GM19099 (cell line): Measurements from ENCODE around the gene JAK3.
A peak's percentile ranks its signal among the peaks of the same experiment; 100 is the strongest.

Experiments used
- POLR2A ChIP-seq: IDR thresholded peaks from 3 replicates; pipeline ENCODE4 v1.6.1; 2011; ENCODE audit warnings: low read depth; ENCODE audit not compliant: insufficient read length; ENCODE audit errors: extremely low read depth

The JAK3 gene

DNA sequence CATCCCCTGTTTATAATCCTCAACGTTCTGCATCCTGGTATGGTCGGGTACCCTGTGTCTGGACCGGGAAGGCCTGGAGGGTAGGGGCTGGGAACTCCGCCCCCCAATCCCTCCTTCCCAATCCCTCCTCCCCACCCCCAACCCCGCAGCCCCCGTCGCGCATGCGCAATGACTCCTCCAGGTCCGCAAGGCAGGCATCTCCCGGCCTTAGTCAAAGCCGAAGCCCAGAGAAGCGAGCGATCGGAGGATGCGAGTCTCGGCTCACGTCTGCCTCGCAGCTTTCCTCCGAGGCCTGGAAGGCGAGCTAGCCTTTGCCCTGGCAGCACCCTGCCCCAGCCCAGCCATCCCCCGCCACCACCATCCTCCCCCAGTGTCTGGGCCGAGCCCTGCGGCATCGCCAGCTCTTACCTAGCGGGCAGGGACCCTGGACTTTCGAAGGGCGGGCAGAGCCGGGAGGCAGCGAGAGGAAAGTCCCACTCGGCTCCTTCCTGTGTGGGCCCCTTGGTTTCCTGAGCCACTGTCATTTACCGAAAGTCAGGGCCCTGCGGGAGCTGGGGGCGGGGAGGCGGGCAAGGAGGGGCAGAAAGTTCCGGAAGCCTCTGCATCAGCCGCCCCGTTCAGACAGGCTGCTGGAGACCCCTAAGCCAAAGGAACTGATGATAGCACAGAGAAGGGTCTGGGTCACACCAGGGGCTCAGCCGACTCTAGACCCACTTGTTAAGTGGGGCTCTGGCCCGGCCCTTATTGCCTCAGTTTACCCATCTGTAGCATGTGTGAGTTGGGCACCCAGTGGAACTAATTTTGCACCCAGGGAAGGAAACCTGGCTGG lies at the start of gene JAK3:
JAK3 (minus strand) TSS at position 445 of the 829 bp plus-strand sequence. CDS start 3,565 bp downstream, outside the sequence.
- TF ChIP-seq POLR2A: peak; percentile 87

DNA sequence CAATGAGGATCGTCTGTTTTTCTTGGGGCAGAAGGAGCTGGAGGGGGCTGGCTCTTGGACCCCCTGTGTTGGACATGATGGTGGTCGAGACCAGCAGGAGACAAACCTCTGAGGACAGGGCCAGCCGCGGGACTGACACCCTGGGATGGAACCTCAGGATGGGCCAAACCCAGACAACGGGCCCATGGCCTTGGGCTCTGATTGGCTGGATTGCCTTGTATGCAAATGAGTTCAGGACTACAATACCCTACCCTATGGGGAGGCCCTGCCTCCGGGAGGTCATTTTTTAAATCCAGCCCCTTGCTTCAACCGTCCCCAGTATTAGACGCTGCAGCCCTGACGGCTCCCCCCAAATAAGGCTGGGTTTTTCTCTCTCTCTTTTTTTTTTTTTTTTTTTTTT lies 46.0 kb upstream of the JAK3 start:
- no peak for TF ChIP-seq POLR2A

DNA sequence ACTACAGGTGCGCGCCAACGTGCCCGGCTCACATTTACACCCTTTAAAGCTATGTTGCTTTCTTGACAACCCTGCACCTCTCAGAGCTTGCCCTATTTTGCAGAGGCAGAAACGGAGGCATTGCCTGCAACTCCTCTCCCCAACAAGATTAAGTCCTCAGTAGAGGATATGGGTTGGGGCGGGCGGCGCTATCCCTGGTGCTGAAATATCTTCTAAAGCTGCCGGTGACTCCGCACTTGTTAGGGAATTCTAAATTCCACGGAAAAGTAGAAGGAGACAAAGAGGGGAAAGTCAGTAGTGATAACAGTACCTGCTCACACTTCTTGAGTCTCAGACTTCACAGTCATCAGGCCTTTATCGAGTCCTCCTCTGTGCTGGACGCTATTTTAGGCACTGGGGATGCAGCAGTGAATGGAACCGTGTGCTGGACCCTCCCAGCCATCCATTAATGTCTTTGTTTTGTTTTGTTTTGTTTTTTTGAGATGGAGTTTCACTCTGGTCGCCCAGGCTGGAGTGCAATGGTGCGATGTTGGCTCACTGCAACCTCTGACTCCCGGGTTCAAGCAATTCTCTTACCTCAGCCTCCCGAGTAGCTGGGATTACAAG lies 41.9 kb upstream of the JAK3 start:
- no peak for TF ChIP-seq POLR2A

DNA sequence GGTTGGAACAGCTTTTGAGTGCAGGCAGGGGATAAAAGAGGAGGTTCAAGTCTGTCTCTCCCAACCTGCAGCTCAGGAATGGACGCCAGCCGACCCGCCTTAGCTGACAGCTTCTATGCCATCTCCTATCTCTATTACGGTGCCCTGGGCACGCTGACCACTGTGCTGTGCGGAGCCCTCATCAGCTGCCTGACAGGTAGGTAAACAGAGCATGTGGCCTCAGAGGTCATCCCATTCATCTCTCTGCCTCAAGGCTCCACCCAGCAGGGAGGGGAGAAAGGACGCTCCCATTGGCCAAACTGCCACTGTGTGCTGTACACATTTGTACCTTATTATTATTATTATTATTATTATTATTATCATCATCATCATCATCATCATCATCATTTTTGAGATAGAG lies 40.5 kb upstream of the JAK3 start:
- no peak for TF ChIP-seq POLR2A

DNA sequence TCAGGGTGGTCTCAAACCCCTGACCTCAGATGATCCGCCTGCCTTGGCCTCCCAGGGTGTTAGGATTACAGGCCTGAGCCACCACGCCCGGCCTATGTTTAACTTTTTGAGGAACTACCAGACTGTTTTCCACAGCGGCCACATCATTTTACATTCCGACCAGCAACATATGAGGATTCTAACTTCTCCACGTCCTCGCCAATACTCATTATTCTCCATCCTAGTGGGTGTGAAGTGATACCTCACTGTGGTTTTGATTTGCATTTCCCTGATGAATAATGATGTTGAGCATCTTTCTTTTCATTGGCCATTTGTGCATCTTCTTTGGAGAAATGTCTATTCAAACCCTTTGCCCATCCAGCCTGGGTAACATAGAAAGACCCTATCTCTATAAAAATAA lies 38.7 kb upstream of the JAK3 start:
- no peak for TF ChIP-seq POLR2A

DNA sequence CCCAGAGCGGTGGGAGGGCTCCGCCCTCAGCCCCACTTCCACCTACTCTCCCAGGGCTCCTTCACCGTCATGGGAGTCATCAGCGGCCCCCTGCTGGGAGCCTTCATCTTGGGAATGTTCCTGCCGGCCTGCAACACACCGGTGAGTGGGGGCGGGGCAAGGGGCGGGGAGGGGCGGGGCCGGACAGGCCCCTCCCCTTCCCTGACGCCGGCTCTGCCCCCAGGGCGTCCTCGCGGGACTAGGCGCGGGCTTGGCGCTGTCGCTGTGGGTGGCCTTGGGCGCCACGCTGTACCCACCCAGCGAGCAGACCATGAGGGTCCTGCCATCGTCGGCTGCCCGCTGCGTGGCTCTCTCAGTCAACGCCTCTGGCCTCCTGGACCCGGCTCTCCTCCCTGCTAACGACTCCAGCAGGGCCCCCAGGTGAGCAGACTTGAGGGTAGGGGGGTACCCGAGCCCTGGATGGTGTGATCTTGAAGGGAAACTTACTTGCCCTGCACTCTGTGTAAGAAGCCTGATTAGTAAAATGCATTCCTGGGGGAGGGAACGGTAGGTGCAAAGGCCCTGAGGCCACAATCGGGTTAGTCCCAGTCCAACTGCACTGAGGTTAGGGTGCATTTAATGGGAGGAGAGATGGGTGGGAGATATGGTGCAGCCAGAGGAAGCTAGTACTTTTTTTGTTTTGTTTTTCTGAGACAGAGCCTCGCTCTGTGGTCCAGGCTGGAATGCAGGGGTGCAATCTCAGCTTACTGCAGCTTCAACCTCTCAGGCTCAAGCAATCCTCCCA lies 36.0 kb upstream of the JAK3 start:
- no peak for TF ChIP-seq POLR2A

DNA sequence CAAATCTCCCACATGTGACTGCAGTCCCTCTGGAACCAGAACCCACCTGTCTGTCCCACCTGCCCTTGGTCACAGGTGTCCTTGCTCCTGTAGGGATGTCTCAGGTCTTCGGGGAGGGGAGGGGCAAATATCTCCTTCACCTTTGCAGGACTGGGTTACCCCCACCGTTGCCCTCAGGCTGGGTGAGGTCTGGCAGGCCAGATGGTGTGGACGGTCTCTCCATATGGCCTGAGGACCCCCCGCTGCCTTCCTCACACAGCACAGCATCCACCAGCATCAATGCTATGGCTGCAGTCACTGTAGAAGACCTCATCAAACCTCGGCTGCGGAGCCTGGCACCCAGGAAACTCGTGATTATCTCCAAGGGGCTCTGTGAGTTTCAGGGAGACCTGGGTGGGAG lies 33.9 kb upstream of the JAK3 start:
- no peak for TF ChIP-seq POLR2A

DNA sequence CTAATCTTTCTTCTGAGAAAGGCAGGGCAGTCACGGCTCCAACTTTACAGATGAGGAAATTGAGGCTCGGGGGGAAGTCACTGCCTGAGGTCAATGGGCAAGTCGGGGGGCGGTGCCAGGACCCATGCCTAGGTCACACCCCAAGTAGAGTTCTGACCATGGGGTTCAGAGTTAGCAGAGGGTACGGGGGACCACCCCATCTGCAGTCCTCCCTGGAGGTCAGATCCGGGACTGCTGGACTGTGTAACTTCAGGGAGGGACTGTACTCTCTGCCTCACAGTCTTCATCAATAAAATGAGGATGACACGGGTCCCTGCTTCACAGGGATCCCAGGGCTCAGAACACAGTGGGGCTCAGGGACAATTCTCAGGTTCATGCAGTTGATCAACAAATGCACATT lies 31.7 kb upstream of the JAK3 start:
- TF ChIP-seq POLR2A: no peak

DNA sequence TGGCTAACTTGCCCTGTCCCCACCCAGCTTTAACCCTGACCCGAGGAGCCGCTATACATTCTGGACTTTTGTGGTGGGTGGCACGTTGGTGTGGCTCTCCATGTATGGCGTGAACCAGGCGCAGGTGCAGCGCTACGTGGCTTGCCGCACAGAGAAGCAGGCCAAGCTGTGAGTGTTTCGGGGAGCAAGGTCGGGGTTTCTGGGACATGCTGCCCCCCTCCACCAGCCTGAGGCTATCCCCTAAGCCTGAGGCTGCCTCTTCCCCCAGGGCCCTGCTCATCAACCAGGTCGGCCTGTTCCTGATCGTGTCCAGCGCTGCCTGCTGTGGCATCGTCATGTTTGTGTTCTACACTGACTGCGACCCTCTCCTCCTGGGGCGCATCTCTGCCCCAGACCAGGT lies 29.9 kb upstream of the JAK3 start:
- no peak for TF ChIP-seq POLR2A

DNA sequence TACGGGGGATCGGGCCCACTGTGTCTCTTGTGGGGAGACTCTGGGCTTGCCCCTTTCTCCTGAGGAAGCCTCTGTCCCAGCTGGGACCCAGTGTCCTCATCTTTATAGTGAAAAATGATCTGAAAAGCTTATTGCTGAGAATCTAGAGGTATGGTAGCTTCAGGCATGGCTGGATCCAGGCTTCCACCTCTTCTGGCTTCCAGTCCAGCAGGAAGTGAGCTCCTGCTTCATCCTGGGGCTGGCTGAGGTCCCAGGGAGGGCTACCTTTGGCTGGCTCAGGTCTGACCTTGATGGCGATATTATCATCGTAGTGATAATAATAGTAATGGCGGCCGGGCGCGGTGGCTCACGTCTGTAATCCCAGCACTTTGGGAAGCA lies 27.0 kb upstream of the JAK3 start:
- no peak for TF ChIP-seq POLR2A

DNA sequence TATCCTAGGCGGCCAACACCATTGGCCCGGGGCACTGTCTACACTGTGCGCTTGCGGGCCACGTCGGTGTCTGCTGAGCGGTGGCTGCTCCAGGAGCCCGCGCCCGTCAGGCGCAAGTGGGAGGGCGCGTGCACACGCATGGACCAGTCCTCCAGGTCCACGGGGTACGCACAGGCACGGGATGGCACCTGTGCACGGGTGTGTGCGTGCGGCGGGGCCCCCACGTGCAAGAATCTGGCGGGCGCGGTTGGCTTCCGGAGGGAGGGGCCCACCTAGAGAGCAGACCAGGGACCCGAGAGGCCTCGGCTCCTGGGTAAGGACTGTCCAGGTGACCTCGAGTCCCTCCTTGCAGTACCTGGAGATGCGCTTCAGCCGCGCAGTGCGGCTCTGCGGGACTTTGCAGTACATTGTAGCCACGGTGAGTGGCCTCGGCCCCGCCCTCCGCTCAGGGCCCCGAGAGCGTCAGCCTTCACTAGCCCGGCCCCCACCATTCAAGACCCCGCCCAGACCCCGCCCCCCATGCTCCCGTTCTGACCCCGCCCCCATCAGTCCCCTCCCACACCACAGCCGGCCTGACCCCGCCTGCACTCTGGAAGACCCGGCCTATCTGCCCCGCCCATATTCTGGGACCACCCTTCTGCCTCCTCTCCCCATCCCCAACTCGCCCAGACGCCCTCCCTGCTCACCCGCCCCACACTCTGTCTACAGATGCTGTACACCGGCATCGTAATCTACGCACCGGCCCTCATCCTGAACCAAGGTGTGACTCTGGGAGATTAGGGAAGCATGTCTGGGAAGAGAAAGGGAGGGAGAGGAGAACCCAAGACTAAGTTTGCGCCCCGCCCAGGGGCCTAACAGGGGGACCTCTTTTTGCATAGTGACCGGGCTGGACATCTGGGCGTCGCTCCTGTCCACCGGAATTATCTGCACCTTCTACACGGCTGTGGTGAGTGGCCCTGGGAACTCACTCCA lies 26.3 kb upstream of the JAK3 start:
- TF ChIP-seq POLR2A: no peak

DNA sequence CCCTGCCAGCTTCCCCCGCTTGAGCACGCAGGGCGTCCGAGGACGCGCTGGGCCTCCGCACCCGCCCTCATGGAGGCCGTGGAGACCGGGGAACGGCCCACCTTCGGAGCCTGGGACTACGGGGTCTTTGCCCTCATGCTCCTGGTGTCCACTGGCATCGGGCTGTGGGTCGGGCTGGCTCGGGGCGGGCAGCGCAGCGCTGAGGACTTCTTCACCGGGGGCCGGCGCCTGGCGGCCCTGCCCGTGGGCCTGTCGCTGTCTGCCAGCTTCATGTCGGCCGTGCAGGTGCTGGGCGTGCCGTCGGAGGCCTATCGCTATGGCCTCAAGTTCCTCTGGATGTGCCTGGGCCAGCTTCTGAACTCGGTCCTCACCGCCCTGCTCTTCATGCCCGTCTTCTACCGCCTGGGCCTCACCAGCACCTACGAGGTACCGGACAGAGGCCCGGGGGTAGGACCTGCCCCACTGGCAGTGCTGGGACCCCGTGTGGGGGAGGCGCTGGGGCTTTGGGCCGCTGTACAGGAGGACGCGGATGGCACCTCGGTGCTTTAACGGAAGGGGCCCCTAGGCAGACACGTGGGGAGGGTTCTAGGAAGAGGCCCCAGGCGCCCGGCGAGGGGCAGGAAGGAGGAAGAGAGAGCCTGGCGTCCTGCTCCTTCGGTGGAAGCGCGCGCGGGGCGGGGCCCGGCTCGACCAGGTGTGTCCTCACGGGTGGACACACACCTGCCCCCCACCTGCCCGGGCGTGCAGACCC lies 24.6 kb upstream of the JAK3 start:
- TF ChIP-seq POLR2A: no peak

DNA sequence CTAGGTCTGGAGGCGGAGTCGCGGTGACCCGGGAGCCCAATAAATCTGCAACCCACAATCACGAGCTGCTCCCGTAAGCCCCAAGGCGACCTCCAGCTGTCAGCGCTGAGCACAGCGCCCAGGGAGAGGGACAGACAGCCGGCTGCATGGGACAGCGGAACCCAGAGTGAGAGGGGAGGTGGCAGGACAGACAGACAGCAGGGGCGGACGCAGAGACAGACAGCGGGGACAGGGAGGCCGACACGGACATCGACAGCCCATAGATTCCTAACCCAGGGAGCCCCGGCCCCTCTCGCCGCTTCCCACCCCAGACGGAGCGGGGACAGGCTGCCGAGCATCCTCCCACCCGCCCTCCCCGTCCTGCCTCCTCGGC lies 24.1 kb upstream of the JAK3 start, which contains the start of gene SLC5A5:
SLC5A5 (plus strand) TSS at position 68 of the 373 bp plus-strand sequence. CDS start 375 bp downstream, outside the sequence.
- no peak for TF ChIP-seq POLR2A
